ENCODE measurements around the gene STEAP1B.

DNA sequence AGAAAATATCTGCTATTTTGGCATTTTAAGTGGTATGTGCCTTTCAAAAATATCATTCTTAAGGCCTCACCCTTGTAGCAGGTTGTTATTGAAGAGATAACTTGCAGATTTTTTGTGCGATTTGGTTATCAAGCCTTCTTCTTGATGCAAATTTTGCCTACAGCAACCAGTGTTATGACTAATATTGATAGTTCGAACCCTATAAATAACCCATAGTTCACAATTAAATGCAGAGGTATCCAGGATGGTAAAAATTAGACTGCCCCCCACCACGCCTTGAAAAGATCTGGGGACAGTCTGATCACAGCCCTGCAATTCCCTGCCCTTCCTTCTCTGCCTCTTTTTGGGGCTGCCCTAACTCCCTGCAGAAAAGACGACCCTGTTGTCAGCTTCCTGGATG, 114.7 kb downstream of the STEAP1B start:
- TF ChIP-seq, protein P1, sequence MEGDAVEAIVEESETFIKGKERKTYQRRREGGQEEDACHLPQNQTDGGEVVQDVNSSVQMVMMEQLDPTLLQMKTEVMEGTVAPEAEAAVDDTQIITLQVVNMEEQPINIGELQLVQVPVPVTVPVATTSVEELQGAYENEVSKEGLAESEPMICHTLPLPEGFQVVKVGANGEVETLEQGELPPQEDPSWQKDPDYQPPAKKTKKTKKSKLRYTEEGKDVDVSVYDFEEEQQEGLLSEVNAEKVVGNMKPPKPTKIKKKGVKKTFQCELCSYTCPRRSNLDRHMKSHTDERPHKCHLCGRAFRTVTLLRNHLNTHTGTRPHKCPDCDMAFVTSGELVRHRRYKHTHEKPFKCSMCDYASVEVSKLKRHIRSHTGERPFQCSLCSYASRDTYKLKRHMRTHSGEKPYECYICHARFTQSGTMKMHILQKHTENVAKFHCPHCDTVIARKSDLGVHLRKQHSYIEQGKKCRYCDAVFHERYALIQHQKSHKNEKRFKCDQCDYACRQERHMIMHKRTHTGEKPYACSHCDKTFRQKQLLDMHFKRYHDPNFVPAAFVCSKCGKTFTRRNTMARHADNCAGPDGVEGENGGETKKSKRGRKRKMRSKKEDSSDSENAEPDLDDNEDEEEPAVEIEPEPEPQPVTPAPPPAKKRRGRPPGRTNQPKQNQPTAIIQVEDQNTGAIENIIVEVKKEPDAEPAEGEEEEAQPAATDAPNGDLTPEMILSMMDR (IDR thresholded peaks at IDR 0.05) = no peak
- no peak for TF ChIP-seq POLR2A (IDR thresholded peaks at IDR 0.05)
